IMR-90 (cell line): ENCODE results near the gene ZEB2. TPM values are rescaled to one million over a fixed set of nuclear protein-coding genes. Genes with fewer than 3 reads are reported as not detected.

Experiments used
- ATAC-seq: fragments of 200-7000 bp; cut with Tn5 transposase; 2 replicates; pipeline ENCODE4 v1.9.1; 2020; ENCODE audit warnings: low read depth, mild to moderate bottlenecking, moderate library complexity
- BruUV-seq: library from RNA; stranded (reverse); fragments of 400-500 nt; replicated peaks from 2 replicates; lab custom pipeline; 2021; lab: Mats Ljungman, UMichigan
- CTCF ChIA-PET: fragments of 300-600 bp; formaldehyde crosslinking; extraction: SDS; loops from one replicate; lab custom pipeline; 2021; ENCODE audit warnings: antibody characterized with exemption; lab: Yijun Ruan, JAX
- POLR2A ChIA-PET: fragments of 300-600 bp; sonication (Branson Sonifier 250); formaldehyde crosslinking; loops from one replicate; lab custom pipeline; 2022; ENCODE audit warnings: antibody characterized with exemption; ENCODE audit not compliant: unreplicated experiment; lab: Charles Lee
- DNase-seq: peaks from one replicate; pipeline ENCODE4 v3.0.0; 2013
- H2AFZ ChIP-seq: replicated peaks from 2 replicates; pipeline ENCODE3; 2013; ENCODE audit warnings: low read length, mild to moderate bottlenecking; ENCODE audit not compliant: poor library complexity
- H2AK5ac ChIP-seq: 2 replicates; pipeline ENCODE4 v1.6.1; 2013; ENCODE audit warnings: low read depth, low read length, inconsistent platforms
- H2AK9ac ChIP-seq: replicated peaks from 2 replicates; pipeline ENCODE3; 2013; ENCODE audit warnings: mild to moderate bottlenecking, low read depth, low read length, moderate library complexity; ENCODE audit not compliant: poor library complexity
- H2BK120ac ChIP-seq: 2 replicates; pipeline ENCODE4 v1.6.1; 2013; ENCODE audit warnings: low read depth, low read length, inconsistent platforms
- H2BK15ac ChIP-seq: 3 replicates; pipeline ENCODE4 v1.6.1; 2013; ENCODE audit warnings: low read depth, low read length, inconsistent platforms
- H2BK20ac ChIP-seq: 2 replicates; pipeline ENCODE4 v1.6.1; 2013; ENCODE audit warnings: low read depth, mild to moderate bottlenecking, inconsistent platforms, low read length, moderate library complexity
- H2BK5ac ChIP-seq: 2 replicates; pipeline ENCODE4 v1.6.1; 2013; ENCODE audit warnings: mild to moderate bottlenecking, low read depth, low read length, inconsistent platforms; ENCODE audit not compliant: poor library complexity, severe bottlenecking
- H3K14ac ChIP-seq: replicated peaks from 2 replicates; pipeline ENCODE4 v1.6.1; 2013; ENCODE audit warnings: low read depth, low read length, inconsistent platforms
- H3K18ac ChIP-seq: 2 replicates; pipeline ENCODE4 v1.6.1; 2013; ENCODE audit warnings: low read depth, low read length, control low read depth
- H3K23ac ChIP-seq: 2 replicates; pipeline ENCODE4 v1.6.1; 2013; ENCODE audit warnings: low read depth, low read length, inconsistent platforms
- H3K27ac ChIP-seq: 2 replicates; pipeline ENCODE4 v1.5.1; 2013; ENCODE audit warnings: mild to moderate bottlenecking, control low read depth, low read length; ENCODE audit not compliant: insufficient read depth
- H3K27me3 ChIP-seq: 2 replicates; pipeline ENCODE4 v1.6.1; 2013; ENCODE audit warnings: low read length; ENCODE audit not compliant: control insufficient read depth, insufficient read depth
- H3K36me3 ChIP-seq: 2 replicates; pipeline ENCODE4 v1.6.1; 2013; ENCODE audit warnings: low read length, mixed read lengths; ENCODE audit not compliant: control insufficient read depth, insufficient read depth
- H3K4ac ChIP-seq: 2 replicates; pipeline ENCODE4 v1.6.1; 2013; ENCODE audit warnings: low read depth, low read length, inconsistent platforms
- H3K4me1 ChIP-seq: 2 replicates; pipeline ENCODE4 v1.6.1; 2013; ENCODE audit warnings: low read length, mixed read lengths; ENCODE audit not compliant: control insufficient read depth, insufficient read depth
- H3K4me2 ChIP-seq: 2 replicates; pipeline ENCODE4 v1.6.1; 2013; ENCODE audit warnings: low read depth, mild to moderate bottlenecking, control low read depth, low read length, moderate library complexity
- H3K4me3 ChIP-seq: 2 replicates; pipeline ENCODE4 v1.5.1; 2013; ENCODE audit warnings: low read depth, mild to moderate bottlenecking, control low read depth, low read length, moderate library complexity; ENCODE audit not compliant: insufficient read depth
- H3K56ac ChIP-seq: 2 replicates; pipeline ENCODE4 v1.6.1; 2013; ENCODE audit warnings: low read length, inconsistent platforms; ENCODE audit not compliant: insufficient read depth; ENCODE audit errors: extremely low read depth
- H3K79me1 ChIP-seq, 2 experiments: 2 replicates each; pipeline ENCODE4 v1.6.1; 2013; ENCODE audit warnings: low read length in 2 of 2, inconsistent platforms in 1 of 2, low read depth in 1 of 2
- H3K9ac ChIP-seq: 2 replicates; pipeline ENCODE4 v1.6.1; 2013; ENCODE audit warnings: low read depth, low read length, control low read depth
- H3K9me1 ChIP-seq: 2 replicates; pipeline ENCODE4 v1.6.1; 2013; ENCODE audit warnings: low read length, inconsistent platforms; ENCODE audit not compliant: insufficient read depth
- H3K9me3 ChIP-seq: 2 replicates; pipeline ENCODE4 v1.6.1; 2013; ENCODE audit warnings: low read length; ENCODE audit not compliant: control insufficient read depth, insufficient read depth
- H4K20me1 ChIP-seq: 2 replicates; pipeline ENCODE4 v1.6.1; 2013; ENCODE audit warnings: low read length, inconsistent platforms; ENCODE audit not compliant: insufficient read depth
- H4K5ac ChIP-seq: 2 replicates; pipeline ENCODE4 v1.6.1; 2013; ENCODE audit warnings: mild to moderate bottlenecking, low read depth, low read length, control low read depth
- H4K8ac ChIP-seq, 2 experiments: 2 replicates each; pipeline ENCODE4 v1.6.1; 2013; ENCODE audit warnings: low read depth in 2 of 2, low read length in 2 of 2, control low read depth in 1 of 2, inconsistent platforms in 1 of 2
- H4K91ac ChIP-seq: 2 replicates; pipeline ENCODE4 v1.6.1; 2013; ENCODE audit warnings: low read depth, low read length, inconsistent platforms; ENCODE audit not compliant: insufficient read depth
- CHD1 ChIP-seq: IDR thresholded peaks from 2 replicates; pipeline ENCODE4 v1.6.1; 2012; ENCODE audit warnings: low read depth, low read length, improper control_type of control experiment
- MAFK ChIP-seq: IDR thresholded peaks from 2 replicates; pipeline ENCODE4 v1.6.1; 2012; ENCODE audit warnings: low read depth, low read length, improper control_type of control experiment
- MAZ ChIP-seq: IDR thresholded peaks from 2 replicates; pipeline ENCODE4 v1.6.1; 2012; ENCODE audit warnings: low read depth, mild to moderate bottlenecking, low read length, improper control_type of control experiment, moderate library complexity, borderline replicate concordance
- NFE2L2 ChIP-seq: fragments of 150-350 bp; IDR thresholded peaks from 2 replicates; pipeline ENCODE4 v1.6.1; 2016; ENCODE audit warnings: low read depth, mild to moderate bottlenecking, low read length
- POLR2A ChIP-seq: IDR thresholded peaks from 2 replicates; pipeline ENCODE4 v1.6.1; 2012; ENCODE audit warnings: mild to moderate bottlenecking, low read depth, low read length
- RAD21 ChIP-seq: IDR thresholded peaks from 2 replicates; pipeline ENCODE4 v1.6.1; 2012; ENCODE audit warnings: low read length, improper control_type of control experiment
- RCOR1 ChIP-seq: IDR thresholded peaks from 2 replicates; pipeline ENCODE4 v1.6.1; 2012; ENCODE audit warnings: mild to moderate bottlenecking, low read length, improper control_type of control experiment; ENCODE audit not compliant: insufficient replicate concordance
- RFX5 ChIP-seq: IDR thresholded peaks from 2 replicates; pipeline ENCODE4 v1.8.0; 2012; ENCODE audit warnings: low read depth, mild to moderate bottlenecking, low read length, moderate library complexity
- SMC3 ChIP-seq: fragments of 150-350 bp; IDR thresholded peaks from 2 replicates; pipeline ENCODE4 v1.6.1; 2016; ENCODE audit warnings: low read depth, mild to moderate bottlenecking, antibody characterized with exemption, low read length, moderate library complexity
- WGBS, 2 experiments: methylation state at CpG; one replicate each; pipeline versions ENCODE4 v1.1.5 to v1.1.7; 2013; ENCODE audit warnings: missing lambda C conversion rate in 2 of 2; ENCODE audit not compliant: insufficient read length in 1 of 2; ENCODE audit errors: extremely low coverage in 2 of 2; 5-methylcytosine and 5-hydroxymethylcytosine counted together
- dilution Hi-C: fragments of 300-500 bp; cut with HindIII; formaldehyde crosslinking; loops from one replicate; pipeline ENCODE4 v1.14.3; 2018; ENCODE audit warnings: low sequenced_read_pairs; ENCODE audit not compliant: unreplicated experiment
- in situ Hi-C: fragments of 300-500 bp; cut with MboI; formaldehyde crosslinking; loops from 3 replicates; pipeline ENCODE4 v1.14.3; 2019; ENCODE audit warnings: low sequenced_read_pairs, inconsistent platforms, mixed read lengths
- intact Hi-C: fragments of 100-400 bp; cut with micrococcal nuclease; formaldehyde crosslinking; loops from 2 replicates; pipeline ENCODE4 v1.10.0; 2022
- polyA plus RNA-seq, 3 experiments: library from polyadenylated mRNA; depleted of rRNA; stranded (reverse); fragments of >200 nt; gene quantifications; 2 replicates each; pipeline ENCODE4 v1.2.3, GENCODE V29; 2012; ENCODE audit warnings: low replicate concordance in 1 of 3
- total RNA-seq: library from RNA; depleted of rRNA; stranded (reverse); fragments of >200 nt; gene quantifications from 2 replicates; pipeline ENCODE4 v1.2.3, GENCODE V29; 2012
- TF ChIP-seq, protein P1 (sequence below): conservative IDR thresholded peaks from 2 replicates; pipeline ENCODE4 v1.5.1; 2012; ENCODE audit warnings: mild to moderate bottlenecking, low read depth, low read length, improper control_type of control experiment
- TF ChIP-seq, protein P2 (sequence below): fragments of 150-350 bp; IDR thresholded peaks from 2 replicates; pipeline ENCODE4 v1.6.1; 2016; ENCODE audit warnings: low read depth, mild to moderate bottlenecking, low read length, moderate library complexity, borderline replicate concordance

ZEB2 gene
- total and polyA plus RNA-seq, 2 of the 4 experiments (the other 2 are of a cell fraction) = 22.4 to 50.9 TPM

DNA sequence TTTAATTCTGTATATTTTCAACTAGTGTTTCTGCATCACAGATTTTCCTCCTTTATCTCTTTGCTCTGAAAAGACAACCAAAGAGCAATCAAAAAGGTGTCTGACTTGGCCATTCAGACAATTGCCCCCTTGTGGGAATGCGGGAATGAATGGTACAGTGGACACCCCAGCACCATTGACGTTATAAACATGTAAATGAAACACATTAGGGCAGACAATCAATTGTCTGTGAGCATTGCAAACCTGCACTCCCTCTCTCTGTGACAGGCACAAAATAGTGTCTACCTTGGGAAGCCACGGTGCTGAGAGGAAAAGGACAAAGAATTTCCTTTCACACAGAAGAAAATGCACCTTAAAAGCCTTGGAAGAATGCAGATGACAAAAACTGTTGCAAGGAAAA lies 8.0 kb downstream of the ZEB2 start:
- no peak for ATAC-seq
- no peak overlapping the region for H2AFZ ChIP-seq
- BruUV-seq = no TSS peak
- H2BK15ac ChIP-seq = peak overlapping the region; percentile 21; the same call in 1 of the 3 replicates
- no peaks in the 10 kb centered on the region; the same call in 1 of the 2 replicates for H3K36me3 ChIP-seq
- no peak overlapping the region for H4K91ac ChIP-seq
- no peak overlapping the region for H2BK5ac ChIP-seq
- H4K8ac ChIP-seq = peak overlapping the region; percentile 41 to 48
- intact Hi-C loops (loop anchor here (2.0 to 10.0 kb wide), 8 partner anchors 110 to 707 kb away; a partner anchor contains a TSS), in situ Hi-C loops (loop anchor here (10.0 to 25.0 kb wide), 3 partner anchors 177 to 1800 kb away; a partner anchor contains a TSS), dilution Hi-C loops (no loop called here)
- peak overlapping the region; percentile 45 for H2BK120ac ChIP-seq
- H3K18ac ChIP-seq = peak overlapping the region; percentile 82
- H3K23ac ChIP-seq = peak overlapping the region; percentile 73
- no peaks in the 10 kb centered on the region for H3K9me1 ChIP-seq
- H2AK9ac ChIP-seq = no peak overlapping the region
- H3K27me3 ChIP-seq = no peaks in the 10 kb centered on the region
- POLR2A ChIA-PET = no interaction called here
- peaks cover 30% of the 10 kb centered on the region for H3K4me1 ChIP-seq
- H3K9me3 ChIP-seq = no peaks in the 10 kb centered on the region
- H2BK20ac ChIP-seq = peak overlapping the region; percentile 29; the same call in 1 of the 2 replicates
- DNase-seq = no peak
- peak overlapping the region; percentile 32; the same call in 1 of the 2 replicates for H3K9ac ChIP-seq
- H2AK5ac ChIP-seq = no peak overlapping the region
- H3K14ac ChIP-seq = peak overlapping the region; percentile 57; the same call in 1 of the 2 replicates
- H3K79me1 ChIP-seq = peaks cover 19 to 65% of the 10 kb centered on the region in 2 experiments
- H3K4me2 ChIP-seq = peak overlapping the region; percentile 91
- peaks cover 19% of the 10 kb centered on the region; the same call in 1 of the 2 replicates for H4K20me1 ChIP-seq
- peak overlapping the region; percentile 40 for H4K5ac ChIP-seq
- no peak for TF ChIP-seq RCOR1
- TF ChIP-seq SMC3 = no peak
- TF ChIP-seq RFX5 = no peak
- no peak for TF ChIP-seq CHD1
- TF ChIP-seq, protein P1, sequence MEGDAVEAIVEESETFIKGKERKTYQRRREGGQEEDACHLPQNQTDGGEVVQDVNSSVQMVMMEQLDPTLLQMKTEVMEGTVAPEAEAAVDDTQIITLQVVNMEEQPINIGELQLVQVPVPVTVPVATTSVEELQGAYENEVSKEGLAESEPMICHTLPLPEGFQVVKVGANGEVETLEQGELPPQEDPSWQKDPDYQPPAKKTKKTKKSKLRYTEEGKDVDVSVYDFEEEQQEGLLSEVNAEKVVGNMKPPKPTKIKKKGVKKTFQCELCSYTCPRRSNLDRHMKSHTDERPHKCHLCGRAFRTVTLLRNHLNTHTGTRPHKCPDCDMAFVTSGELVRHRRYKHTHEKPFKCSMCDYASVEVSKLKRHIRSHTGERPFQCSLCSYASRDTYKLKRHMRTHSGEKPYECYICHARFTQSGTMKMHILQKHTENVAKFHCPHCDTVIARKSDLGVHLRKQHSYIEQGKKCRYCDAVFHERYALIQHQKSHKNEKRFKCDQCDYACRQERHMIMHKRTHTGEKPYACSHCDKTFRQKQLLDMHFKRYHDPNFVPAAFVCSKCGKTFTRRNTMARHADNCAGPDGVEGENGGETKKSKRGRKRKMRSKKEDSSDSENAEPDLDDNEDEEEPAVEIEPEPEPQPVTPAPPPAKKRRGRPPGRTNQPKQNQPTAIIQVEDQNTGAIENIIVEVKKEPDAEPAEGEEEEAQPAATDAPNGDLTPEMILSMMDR = no peak
- TF ChIP-seq MAZ = no peak
- no peak for TF ChIP-seq MAFK
- no peak for TF ChIP-seq NFE2L2
- TF ChIP-seq, protein P2, sequence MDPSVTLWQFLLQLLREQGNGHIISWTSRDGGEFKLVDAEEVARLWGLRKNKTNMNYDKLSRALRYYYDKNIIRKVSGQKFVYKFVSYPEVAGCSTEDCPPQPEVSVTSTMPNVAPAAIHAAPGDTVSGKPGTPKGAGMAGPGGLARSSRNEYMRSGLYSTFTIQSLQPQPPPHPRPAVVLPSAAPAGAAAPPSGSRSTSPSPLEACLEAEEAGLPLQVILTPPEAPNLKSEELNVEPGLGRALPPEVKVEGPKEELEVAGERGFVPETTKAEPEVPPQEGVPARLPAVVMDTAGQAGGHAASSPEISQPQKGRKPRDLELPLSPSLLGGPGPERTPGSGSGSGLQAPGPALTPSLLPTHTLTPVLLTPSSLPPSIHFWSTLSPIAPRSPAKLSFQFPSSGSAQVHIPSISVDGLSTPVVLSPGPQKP = no peak
- no peak for TF ChIP-seq RAD21
- no peak for TF ChIP-seq POLR2A
- CTCF ChIA-PET = no interaction called here
- H3K4me3 ChIP-seq = no peak overlapping the region
- H3K4ac ChIP-seq = 0 out of 2 replicates have a peak overlapping the region, but pooled peaks have one; percentile 12
- no CpG with 5 or more reads among the region's 3 CpGs for WGBS, 2 experiments
- H3K56ac ChIP-seq = no peak overlapping the region
- peak overlapping the region; percentile 55; the same call in 1 of the 2 replicates for H3K27ac ChIP-seq
